KOPT-K1 (cell line): ENCODE measurements around the gene NPM1.
"Not testable (repeated sequence)": the region's sequence is repeated elsewhere in the genome, so short reads cannot be mapped to it uniquely, and the experiment has no call there.

Source experiments
- H3K27ac ChIP-seq: fragments of 200-600 bp; sonication (generic); 2 replicates; pipeline ENCODE4 v1.5.1; 2016; ENCODE audit warnings: antibody characterized with exemption, mild to moderate bottlenecking, low read depth, low read length; ENCODE audit not compliant: poor library complexity, severe bottlenecking
- H3K36me3 ChIP-seq: fragments of 200-600 bp; sonication (generic); 2 replicates; pipeline ENCODE4 v1.5.1; 2017; ENCODE audit warnings: antibody characterized with exemption, mild to moderate bottlenecking, low read length, moderate library complexity; ENCODE audit not compliant: insufficient read depth
- H3K9me3 ChIP-seq: fragments of 200-600 bp; sonication (generic); 2 replicates; pipeline ENCODE4 v1.5.1; 2017; ENCODE audit warnings: antibody characterized with exemption, low read length, mild to moderate bottlenecking; ENCODE audit not compliant: insufficient read depth, poor library complexity, severe bottlenecking

Gene NPM1

GRCh38 chr5:171395042-171395441, 7.4 kb downstream of the NPM1 start:
- Histone ChIP-seq H3K27ac (no peak overlapping the region), H3K36me3 (peaks cover 100% of the 10 kb centered on the region), H3K9me3 (no peaks in the 10 kb centered on the region)

GRCh38 chr5:171396583-171396982, 8.9 kb downstream of the NPM1 start:
- not testable (repeated sequence) for H3K27ac ChIP-seq, H3K9me3 ChIP-seq
- H3K36me3 ChIP-seq, result peaks cover 100% of the 10 kb centered on the region

GRCh38 chr5:171397190-171397589, 9.5 kb downstream of the NPM1 start:
- Histone ChIP-seq H3K27ac (no peak overlapping the region), H3K9me3 (peaks cover 9% of the 10 kb centered on the region), H3K36me3 (peaks cover 100% of the 10 kb centered on the region)

- H3K9me3 ChIP-seq, result peaks cover 9% of the 10 kb centered on the region
- H3K27ac ChIP-seq, result no peak overlapping the region
- peaks cover 96% of the 10 kb centered on the region for H3K36me3 ChIP-seq
These were observed 9.9 kb downstream of the NPM1 start for GRCh38 chr5:171397599-171397998.

GRCh38 chr5:171398660-171399059, 11.0 kb downstream of the NPM1 start:
- not testable (repeated sequence) for H3K9me3 ChIP-seq, H3K27ac ChIP-seq
- H3K36me3 ChIP-seq, result peaks cover 85% of the 10 kb centered on the region

- H3K9me3 ChIP-seq, result peaks cover 9% of the 10 kb centered on the region
- peaks cover 77% of the 10 kb centered on the region for H3K36me3 ChIP-seq
- no peak overlapping the region for H3K27ac ChIP-seq
These were observed 12.5 kb downstream of the NPM1 start for GRCh38 chr5:171400169-171400568.

GRCh38 chr5:171401167-171401947, 13.7 kb downstream of the NPM1 start:
- peaks cover 77% of the 10 kb centered on the region for H3K36me3 ChIP-seq

GRCh38 chr5:171402751-171403150, 15.1 kb downstream of the NPM1 start:
- H3K36me3 ChIP-seq, result peaks cover 77% of the 10 kb centered on the region
- H3K9me3 ChIP-seq, H3K27ac ChIP-seq: not testable (repeated sequence)

More at GRCh38 chr5:171401167-171401947, 13.7 kb downstream of the NPM1 start:
- H3K27ac ChIP-seq, result no peak overlapping the region
- peaks cover 9% of the 10 kb centered on the region for H3K9me3 ChIP-seq

- Histone ChIP-seq H3K36me3 (peaks cover 77% of the 10 kb centered on the region), H3K27ac (no peak overlapping the region), H3K9me3 (peaks cover 9% of the 10 kb centered on the region)
These were observed 18.0 kb downstream of the NPM1 start for GRCh38 chr5:171405615-171406014.

- no peak overlapping the region for H3K27ac ChIP-seq
- peaks cover 77% of the 10 kb centered on the region for H3K36me3 ChIP-seq
- no peaks in the 10 kb centered on the region for H3K9me3 ChIP-seq
These were observed 19.6 kb downstream of the NPM1 start for GRCh38 chr5:171407234-171407633.

GRCh38 chr5:171409164-171410136, 21.8 kb downstream of the NPM1 start:
- peaks cover 99% of the 10 kb centered on the region for H3K36me3 ChIP-seq
- H3K27ac ChIP-seq, result no peak overlapping the region
- H3K9me3 ChIP-seq, result no peaks in the 10 kb centered on the region

GRCh38 chr5:171410181-171410580, 22.5 kb downstream of the NPM1 start:
- Histone ChIP-seq H3K27ac (no peak overlapping the region), H3K9me3 (no peaks in the 10 kb centered on the region), H3K36me3 (peaks cover 95% of the 10 kb centered on the region)

- no peak overlapping the region for H3K27ac ChIP-seq
- H3K9me3 ChIP-seq, result no peaks in the 10 kb centered on the region
- H3K36me3 ChIP-seq, result peaks cover 89% of the 10 kb centered on the region
These were observed 24.5 kb downstream of the NPM1 start for GRCh38 chr5:171412186-171412585.

GRCh38 chr5:171413153-171413910, 25.7 kb downstream of the NPM1 start:
- Histone ChIP-seq H3K27ac (no peak overlapping the region), H3K36me3 (peaks cover 83% of the 10 kb centered on the region), H3K9me3 (no peaks in the 10 kb centered on the region)

- peaks cover 76% of the 10 kb centered on the region for H3K36me3 ChIP-seq
- not testable (repeated sequence) for H3K9me3 ChIP-seq, H3K27ac ChIP-seq
These were observed 26.3 kb downstream of the NPM1 start for GRCh38 chr5:171413993-171414392.
